ENCODE results near the gene TLX2. TPM values are rescaled to one million over a fixed set of nuclear protein-coding genes. Genes with fewer than 3 reads are reported as not detected.

TLX2 gene
- total and polyA plus RNA-seq, 2 of the 13 experiments (the other 11 are each of a cell fraction or from before 2014, with no cell fraction given): 0.05 to 0.20 TPM

GRCh38 chr2:74472086-74472944, 41.9 kb upstream of the TLX2 start, which contains the start of gene MRPL53 (continued):
- TF ChIP-seq ZNF138 (CRISPR knock-in tag; IDR thresholded peaks at IDR 0.05; ENCODE audit: low read depth): peak; percentile 61; the same call in 1 of the 2 replicates
- TF ChIP-seq MED13 (CRISPR knock-in tag; IDR thresholded peaks at IDR 0.05): no peak
- TF ChIP-seq CCAR2 (optimal IDR thresholded peaks at IDR 0.05; ENCODE audit: low read depth, low read length): no peak
- peak; percentile 97; the same call in 1 of the 2 replicates for TF ChIP-seq ZNF839 (CRISPR knock-in tag; IDR thresholded peaks at IDR 0.05; ENCODE audit: borderline replicate concordance)
- TF ChIP-seq GTF3A (CRISPR knock-in tag; conservative IDR thresholded peaks at IDR 0.05): no peak
- peak; percentile 91 for TF ChIP-seq ZNF589 (CRISPR knock-in tag; conservative IDR thresholded peaks at IDR 0.05)
- TF ChIP-seq ZNF275 (CRISPR knock-in tag; IDR thresholded peaks at IDR 0.05; ENCODE audit: borderline replicate concordance): peak; percentile 56; the same call in 1 of the 2 replicates
- TF ChIP-seq MYPOP (CRISPR knock-in tag; IDR thresholded peaks at IDR 0.05): peak; percentile 88
- no peak for TF ChIP-seq ZNF432 (CRISPR knock-in tag; IDR thresholded peaks at IDR 0.05; ENCODE audit: borderline replicate concordance)
- 0 out of 2 replicates have a peak, but pooled peaks have one; percentile 62 for TF ChIP-seq CHD2 (IDR thresholded peaks at IDR 0.05; ENCODE audit: low read depth, low read length)
- 0 out of 2 replicates have a peak, but pooled peaks have one; percentile 95 for TF ChIP-seq ZNF570 (CRISPR knock-in tag; IDR thresholded peaks at IDR 0.05; ENCODE audit: borderline replicate concordance)
- no peak for TF ChIP-seq LCORL (IDR thresholded peaks at IDR 0.05)
- TF ChIP-seq LCORL (CRISPR knock-in tag; IDR thresholded peaks at IDR 0.05): peak; percentile 89
- TF ChIP-seq PITX1 (CRISPR knock-in tag; IDR thresholded peaks at IDR 0.05): peak; percentile 81; the same call in 1 of the 2 replicates
- TF ChIP-seq ZNF234 (CRISPR knock-in tag; conservative IDR thresholded peaks at IDR 0.05): peak; percentile 76; the same call in 1 of the 2 replicates
- peak; percentile 97; the same call in 1 of the 2 replicates for TF ChIP-seq FOXO4 (CRISPR knock-in tag; conservative IDR thresholded peaks at IDR 0.05)
- TF ChIP-seq SP1 (IDR thresholded peaks at IDR 0.05): no peak
- TF ChIP-seq SP1 (CRISPR knock-in tag; IDR thresholded peaks at IDR 0.05): peak; percentile 85
- TF ChIP-seq ZNF446 (CRISPR knock-in tag; IDR thresholded peaks at IDR 0.05): 0 out of 2 replicates have a peak, but pooled peaks have one; percentile 57
- peak; percentile 88 for TF ChIP-seq SIN3A (IDR thresholded peaks at IDR 0.05; ENCODE audit: borderline replicate concordance, low read depth, low read length)
- peak; percentile 99 for TF ChIP-seq TAF15 (IDR thresholded peaks at IDR 0.05; ENCODE audit: low read depth, low read length, poor library complexity, severe bottlenecking)
- peak; percentile 83; the same call in 1 of the 2 replicates for TF ChIP-seq ZNF33A (CRISPR knock-in tag; IDR thresholded peaks at IDR 0.05; ENCODE audit: borderline replicate concordance)
- TF ChIP-seq AGO2 (optimal IDR thresholded peaks at IDR 0.05; ENCODE audit: low read depth, low read length): peak; percentile 100
- peak; percentile 51; the same call in 1 of the 2 replicates for TF ChIP-seq NR2F2 (IDR thresholded peaks at IDR 0.05; ENCODE audit: borderline replicate concordance, low read depth)
- TF ChIP-seq BORCS8-MEF2B (CRISPR knock-in tag; IDR thresholded peaks at IDR 0.05): peak; percentile 99
- TF ChIP-seq PHF21A (CRISPR knock-in tag; IDR thresholded peaks at IDR 0.05): peak; percentile 83; the same call in 1 of the 2 replicates
- no peak for TF ChIP-seq ZKSCAN1 (IDR thresholded peaks at IDR 0.05; ENCODE audit: low read length)
- no peak for TF ChIP-seq ZNF644 (CRISPR knock-in tag; IDR thresholded peaks at IDR 0.05; ENCODE audit: low read depth)

Data from HepG2 (cell line).